Measurements from ENCODE around the gene TRAP1. TPM values are rescaled to one million over a fixed set of nuclear protein-coding genes. Genes with fewer than 3 reads are reported as not detected.

Gene TRAP1
- 10 to 100 TPM; 33.2 to 51.1 TPM for total RNA-seq

GRCh38 chr16:3717235-3718018, at the start of gene TRAP1:
TSS of gene TRAP1 (minus strand) at chr16:3717524. CDS start at chr16:3717508, 16 bp downstream.
- ATAC-seq (ENCODE audit: insufficient number of reproducible peaks, low FRiP score, low read depth): peak; percentile 84
- H3K36me3 ChIP-seq: no peaks in the 10 kb centered on the region
- TF ChIP-seq CTCF (IDR thresholded peaks at IDR 0.05): no peak
- peak within 1 kb of the TSS; percentile 83 to 86 for H3K27ac ChIP-seq
- H3K4me1 ChIP-seq (ENCODE audit: control insufficient read depth in 1 of 2, low read depth in 2 of 2): peaks cover 3 to 19% of the 10 kb centered on the region in 2 donors
- peak; percentile 51 for DNase-seq (ENCODE audit: low spot score)
- no peaks in the 10 kb centered on the region for H3K9me3 ChIP-seq
- no peaks in the 10 kb centered on the region for H3K27me3 ChIP-seq (replicated peaks; ENCODE audit: insufficient read depth)
- H3K4me3 ChIP-seq: peak within 1 kb of the TSS; percentile 81

- H3K27me3 ChIP-seq (replicated peaks; ENCODE audit: insufficient read depth): no peaks in the 10 kb centered on the region
- no peak for DNase-seq (ENCODE audit: low spot score)
- no peak overlapping the region for H3K4me3 ChIP-seq
- H3K4me1 ChIP-seq (ENCODE audit: control insufficient read depth in 1 of 2, low read depth in 2 of 2): peaks cover 0 to 2% of the 10 kb centered on the region in 2 donors
- no peak overlapping the region for H3K27ac ChIP-seq
- peaks cover 66% of the 10 kb centered on the region for H3K36me3 ChIP-seq
- no peak for TF ChIP-seq CTCF (IDR thresholded peaks at IDR 0.05)
- H3K9me3 ChIP-seq: no peaks in the 10 kb centered on the region
- ATAC-seq (ENCODE audit: insufficient number of reproducible peaks, low FRiP score, low read depth): no peak
Measured at GRCh38 chr16:3766177-3766576, 48.9 kb upstream of the TRAP1 start.

- Histone ChIP-seq H3K4me3 (no peak overlapping the region), H3K9me3 (no peaks in the 10 kb centered on the region), H3K36me3 (peaks cover 54% of the 10 kb centered on the region), H3K4me1 (ENCODE audit: control insufficient read depth in 1 of 2, low read depth in 2 of 2) (no peaks in the 10 kb centered on the region), H3K27me3 (replicated peaks; ENCODE audit: insufficient read depth) (no peaks in the 10 kb centered on the region), H3K27ac (no peak overlapping the region)
- no peak for TF ChIP-seq CTCF (IDR thresholded peaks at IDR 0.05)
- DNase-seq (ENCODE audit: low spot score) (no peak), ATAC-seq (ENCODE audit: insufficient number of reproducible peaks, low FRiP score, low read depth) (no peak)
Measured at GRCh38 chr16:3764409-3764808, 47.1 kb upstream of the TRAP1 start.

GRCh38 chr16:3762107-3762750, 44.9 kb upstream of the TRAP1 start:
- H3K36me3 ChIP-seq: peaks cover 40% of the 10 kb centered on the region
- TF ChIP-seq CTCF (IDR thresholded peaks at IDR 0.05): no peak
- H3K4me1 ChIP-seq (ENCODE audit: control insufficient read depth in 1 of 2, low read depth in 2 of 2): no peaks in the 10 kb centered on the region
- no peak overlapping the region for H3K27ac ChIP-seq
- no peaks in the 10 kb centered on the region for H3K9me3 ChIP-seq
- no peaks in the 10 kb centered on the region for H3K27me3 ChIP-seq (replicated peaks; ENCODE audit: insufficient read depth)
- DNase-seq (ENCODE audit: low spot score) (no peak), ATAC-seq (ENCODE audit: insufficient number of reproducible peaks, low FRiP score, low read depth) (no peak)
- no peak overlapping the region for H3K4me3 ChIP-seq

GRCh38 chr16:3761375-3762106, 44.2 kb upstream of the TRAP1 start:
- Histone ChIP-seq H3K36me3 (peaks cover 40% of the 10 kb centered on the region), H3K4me3 (no peak overlapping the region), H3K4me1 (ENCODE audit: control insufficient read depth in 1 of 2, low read depth in 2 of 2) (no peaks in the 10 kb centered on the region), H3K27ac (no peak overlapping the region), H3K9me3 (no peaks in the 10 kb centered on the region), H3K27me3 (replicated peaks; ENCODE audit: insufficient read depth) (no peaks in the 10 kb centered on the region)
- TF ChIP-seq CTCF (IDR thresholded peaks at IDR 0.05): no peak
- no peak for ATAC-seq (ENCODE audit: insufficient number of reproducible peaks, low FRiP score, low read depth)
- no peak for DNase-seq (ENCODE audit: low spot score)
